IMR-90 (cell line): Measurements from ENCODE around the gene GOLGA6A.

Source experiments
- BHLHE40 ChIP-seq: fragments of 150-350 bp; IDR thresholded peaks from 2 replicates; pipeline ENCODE4 v1.6.1; 2016; ENCODE audit warnings: mild to moderate bottlenecking, low read depth, low read length
- CHD1 ChIP-seq: IDR thresholded peaks from 2 replicates; pipeline ENCODE4 v1.6.1; 2012; ENCODE audit warnings: low read depth, low read length, improper control_type of control experiment
- CTCF ChIP-seq: conservative IDR thresholded peaks from 2 replicates; pipeline ENCODE4 v1.5.1; 2012; ENCODE audit warnings: mild to moderate bottlenecking, low read depth, low read length, improper control_type of control experiment
- FOS ChIP-seq: fragments of 150-350 bp; IDR thresholded peaks from 2 replicates; pipeline ENCODE4 v1.6.1; 2016; ENCODE audit warnings: low read depth, low read length
- MAFK ChIP-seq: IDR thresholded peaks from 2 replicates; pipeline ENCODE4 v1.6.1; 2012; ENCODE audit warnings: low read depth, low read length, improper control_type of control experiment
- MXI1 ChIP-seq: IDR thresholded peaks from 2 replicates; pipeline ENCODE4 v1.6.1; 2012; ENCODE audit warnings: low read depth, mild to moderate bottlenecking, low read length, moderate library complexity, borderline replicate concordance
- POLR2A ChIP-seq: IDR thresholded peaks from 2 replicates; pipeline ENCODE4 v1.6.1; 2012; ENCODE audit warnings: mild to moderate bottlenecking, low read depth, low read length
- RAD21 ChIP-seq: IDR thresholded peaks from 2 replicates; pipeline ENCODE4 v1.6.1; 2012; ENCODE audit warnings: low read length, improper control_type of control experiment
- RFX5 ChIP-seq: IDR thresholded peaks from 2 replicates; pipeline ENCODE4 v1.8.0; 2012; ENCODE audit warnings: low read depth, mild to moderate bottlenecking, low read length, moderate library complexity
- SMC3 ChIP-seq: fragments of 150-350 bp; IDR thresholded peaks from 2 replicates; pipeline ENCODE4 v1.6.1; 2016; ENCODE audit warnings: low read depth, mild to moderate bottlenecking, antibody characterized with exemption, low read length, moderate library complexity
- TF ChIP-seq, protein P1 (sequence below): fragments of 150-350 bp; IDR thresholded peaks from 2 replicates; pipeline ENCODE4 v1.6.1; 2017; ENCODE audit warnings: mild to moderate bottlenecking, antibody characterized with exemption, low read length, low read depth

GRCh38 chr15:74127954-74128784 lies 45.8 kb upstream of the GOLGA6A start:
- TF ChIP-seq POLR2A (no peak), RFX5 (no peak), CTCF (no peak), MAFK (no peak), CHD1 (no peak), BHLHE40 (no peak), SMC3 (no peak), FOS (no peak), MXI1 (no peak), RAD21 (no peak)
- TF ChIP-seq, protein P1, sequence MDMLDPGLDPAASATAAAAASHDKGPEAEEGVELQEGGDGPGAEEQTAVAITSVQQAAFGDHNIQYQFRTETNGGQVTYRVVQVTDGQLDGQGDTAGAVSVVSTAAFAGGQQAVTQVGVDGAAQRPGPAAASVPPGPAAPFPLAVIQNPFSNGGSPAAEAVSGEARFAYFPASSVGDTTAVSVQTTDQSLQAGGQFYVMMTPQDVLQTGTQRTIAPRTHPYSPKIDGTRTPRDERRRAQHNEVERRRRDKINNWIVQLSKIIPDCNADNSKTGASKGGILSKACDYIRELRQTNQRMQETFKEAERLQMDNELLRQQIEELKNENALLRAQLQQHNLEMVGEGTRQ: no peak
